CD8-positive, alpha-beta memory T cell (primary cell): Measurements from ENCODE around the gene FSHR. TPM values are rescaled to one million over a fixed set of nuclear protein-coding genes. Genes with fewer than 3 reads are reported as not detected.
A peak's percentile ranks its signal among the peaks of the same experiment; 100 is the strongest.

Experiments used
- CTCF ChIA-PET: fragments of 350-600 bp; sonication (Branson Sonifier 250); formaldehyde crosslinking; loops from one replicate; lab custom pipeline; 2021; ENCODE audit warnings: antibody characterized with exemption; lab: Charles Lee
- POLR2A ChIA-PET: fragments of 350-600 bp; sonication (Branson Sonifier 250); formaldehyde crosslinking; loops from one replicate; lab custom pipeline; 2021; ENCODE audit warnings: antibody characterized with exemption; lab: Charles Lee
- DNase-seq, 5 donors: peaks; one replicate each; pipeline versions ENCODE4 v3.0.0 to v3.0.0-alpha.2; 2020 to 2022; ENCODE audit warnings: mixed read lengths in 1 of 5
- H3K27ac ChIP-seq: one replicate; pipeline ENCODE4 v1.7.0; 2013; ENCODE audit warnings: low read depth, mild to moderate bottlenecking, low read length, moderate library complexity
- H3K27me3 ChIP-seq: 2 replicates; pipeline ENCODE4 v1.7.0; 2013; ENCODE audit warnings: low read length, mild to moderate bottlenecking; ENCODE audit not compliant: insufficient read depth, poor library complexity, severe bottlenecking
- H3K36me3 ChIP-seq: 2 replicates; pipeline ENCODE4 v1.7.0; 2013; ENCODE audit warnings: mild to moderate bottlenecking, low read length, moderate library complexity; ENCODE audit not compliant: insufficient read depth
- H3K4me1 ChIP-seq: 2 replicates; pipeline ENCODE4 v1.7.0; 2013; ENCODE audit warnings: mild to moderate bottlenecking, low read length, moderate library complexity; ENCODE audit not compliant: insufficient read depth
- H3K4me3 ChIP-seq: 2 replicates; pipeline ENCODE4 v1.7.0; 2013; ENCODE audit warnings: mild to moderate bottlenecking, low read length
- H3K9me3 ChIP-seq: 2 replicates; pipeline ENCODE4 v1.7.0; 2013; ENCODE audit warnings: mild to moderate bottlenecking, low read length
- H3K27ac Mint-ChIP-seq, 8 donors: one replicate each; pipeline ENCODE4 v1.8.0; 2020 to 2021; ENCODE audit warnings: mixed read lengths in 8 of 8, mild to moderate bottlenecking in 6 of 8, inconsistent platforms in 3 of 8, moderate library complexity in 3 of 8
- H3K27me3 Mint-ChIP-seq, 2 donors: one replicate each; pipeline ENCODE4 v1.8.0; 2020 to 2021; ENCODE audit warnings: mixed read lengths in 2 of 2, mild to moderate bottlenecking in 1 of 2, moderate library complexity in 1 of 2
- H3K36me3 Mint-ChIP-seq, 3 donors: one replicate each; pipeline ENCODE4 v1.8.0; 2020 to 2021; ENCODE audit warnings: mixed read lengths in 3 of 3, inconsistent platforms in 1 of 3, mild to moderate bottlenecking in 1 of 3
- H3K4me1 Mint-ChIP-seq, 3 donors: one replicate each; pipeline ENCODE4 v1.8.0; 2020 to 2021; ENCODE audit warnings: mixed read lengths in 3 of 3, inconsistent platforms in 1 of 3, mild to moderate bottlenecking in 1 of 3
- H3K4me3 Mint-ChIP-seq, 7 donors: one replicate each; pipeline ENCODE4 v1.8.0; 2020 to 2021; ENCODE audit warnings: mixed read lengths in 7 of 7, mild to moderate bottlenecking in 6 of 7, moderate library complexity in 4 of 7, inconsistent platforms in 2 of 7
- H3K9me3 Mint-ChIP-seq, 5 donors: one replicate each; pipeline ENCODE4 v1.8.0; 2020 to 2022; ENCODE audit warnings: mixed read lengths in 5 of 5, mild to moderate bottlenecking in 3 of 5, moderate library complexity in 2 of 5, inconsistent platforms in 1 of 5
- polyA plus RNA-seq: library from polyadenylated mRNA; unstranded; fragments of 300-500 nt; fragmentation: Illumina TruSeq; gene quantifications from one replicate; pipeline ENCODE4 v1.2.3, GENCODE V29; 2021
- total RNA-seq, 2 experiments: library from RNA; stranded (reverse); gene quantifications; one replicate each; pipeline ENCODE4 v1.2.3, GENCODE V29; 2021

The FSHR gene
- total and polyA plus RNA-seq, 3 experiments from 2014 or later = not detected

DNA sequence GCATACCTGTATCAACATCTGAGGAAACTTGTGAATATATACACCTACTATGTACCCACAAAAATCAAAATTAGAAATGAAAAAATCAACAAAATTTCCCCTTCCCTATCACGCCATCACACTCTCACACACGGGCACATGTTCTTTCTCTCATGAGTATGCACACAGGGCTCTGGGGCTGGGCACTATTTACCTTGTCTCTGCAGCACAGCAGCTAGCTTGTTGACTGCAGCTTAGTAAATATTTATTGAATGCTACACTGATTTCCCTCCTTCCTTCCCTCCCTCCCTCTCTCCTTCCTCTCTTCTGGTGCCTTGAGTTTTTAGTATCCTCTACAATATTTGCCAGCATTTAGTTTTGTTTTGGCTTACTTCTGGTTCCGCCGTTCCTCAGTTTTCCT is 216.1 kb downstream of the FSHR start:
- Mint-ChIP-seq H3K4me3 (no peak overlapping the region), H3K4me1 (no peaks in the 10 kb centered on the region), H3K27ac (no peak overlapping the region), H3K36me3 (no peaks in the 10 kb centered on the region), H3K27me3 (no peaks in the 10 kb centered on the region), H3K9me3 (peaks cover 0 to 3% (median 0%) of the 10 kb centered on the region in 5 donors)
- Histone ChIP-seq H3K4me3 (no peak overlapping the region), H3K9me3 (no peaks in the 10 kb centered on the region), H3K27me3 (no peaks in the 10 kb centered on the region), H3K4me1 (no peaks in the 10 kb centered on the region), H3K36me3 (no peaks in the 10 kb centered on the region), H3K27ac (no peak overlapping the region)
- POLR2A ChIA-PET = no interaction called here
- no peak for DNase-seq
- CTCF ChIA-PET = no interaction called here

DNA sequence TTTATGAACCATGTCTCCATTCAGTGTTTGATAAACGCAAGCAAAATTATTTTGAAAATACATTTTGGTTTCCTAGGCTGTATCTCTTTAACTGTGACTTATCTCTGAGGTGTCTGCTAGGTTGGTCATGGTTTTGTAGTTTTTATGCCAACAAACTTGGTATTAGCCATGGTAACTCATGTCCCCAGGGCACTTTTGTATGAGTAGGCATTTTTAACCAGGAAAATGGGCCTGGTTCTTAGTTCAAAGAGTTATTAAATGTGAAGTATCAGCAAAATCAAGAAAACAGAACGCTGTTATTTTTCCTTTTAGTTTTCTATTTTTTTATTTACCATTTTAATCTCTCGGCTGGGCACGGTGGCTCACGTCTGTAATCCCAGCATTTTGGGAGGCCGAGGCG is 219.5 kb downstream of the FSHR start:
- Mint-ChIP-seq H3K4me3 (no peak overlapping the region), H3K27me3 (no peaks in the 10 kb centered on the region), H3K27ac (no peak overlapping the region), H3K4me1 (no peaks in the 10 kb centered on the region), H3K9me3 (peaks cover 0 to 3% (median 0%) of the 10 kb centered on the region in 5 donors), H3K36me3 (no peaks in the 10 kb centered on the region)
- Histone ChIP-seq H3K27ac (no peak overlapping the region), H3K9me3 (no peaks in the 10 kb centered on the region), H3K4me1 (no peaks in the 10 kb centered on the region), H3K4me3 (no peak overlapping the region), H3K27me3 (no peaks in the 10 kb centered on the region), H3K36me3 (no peaks in the 10 kb centered on the region)
- ChIA-PET CTCF (no interaction called here), POLR2A (no interaction called here)
- no peak for DNase-seq

DNA sequence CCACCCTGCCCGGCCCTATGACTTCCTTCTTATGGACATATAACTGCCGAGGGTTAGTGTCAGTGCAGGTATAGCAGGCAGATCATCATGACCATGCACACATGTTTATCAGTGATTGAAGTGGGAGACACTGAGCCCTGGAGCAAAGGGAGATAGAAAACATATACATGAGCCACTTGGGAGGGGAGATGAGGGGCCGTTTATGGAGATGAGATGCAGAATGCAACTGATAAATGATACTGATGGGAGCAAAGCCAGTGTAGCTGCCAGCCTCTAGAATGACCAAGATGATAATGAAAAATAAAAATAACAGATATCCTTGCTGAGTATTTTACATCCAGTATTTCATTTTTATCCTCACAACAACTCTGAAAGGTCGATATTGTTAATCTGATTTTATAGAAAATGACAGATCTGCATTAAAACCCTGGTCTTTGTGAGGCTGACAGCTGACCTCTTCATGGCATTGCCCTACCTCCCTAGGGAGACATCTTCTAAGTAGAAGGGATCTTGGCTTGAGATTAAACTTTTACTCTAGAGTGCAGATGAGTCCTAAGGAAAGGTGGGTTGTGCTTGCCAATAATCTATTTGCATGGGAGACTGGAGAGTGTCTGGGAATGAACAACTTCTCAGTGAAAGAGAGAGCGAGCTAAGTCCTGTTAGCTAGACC is 220.4 kb downstream of the FSHR start:
- no peaks in the 10 kb centered on the region for H3K27me3 Mint-ChIP-seq
- CTCF ChIA-PET = no interaction called here
- H3K4me3 Mint-ChIP-seq = no peak overlapping the region
- peaks cover 0 to 3% (median 0%) of the 10 kb centered on the region in 5 donors for H3K9me3 Mint-ChIP-seq
- Histone ChIP-seq H3K4me1 (no peaks in the 10 kb centered on the region), H3K4me3 (no peak overlapping the region), H3K27ac (no peak overlapping the region), H3K36me3 (no peaks in the 10 kb centered on the region), H3K9me3 (no peaks in the 10 kb centered on the region), H3K27me3 (no peaks in the 10 kb centered on the region)
- no peaks in the 10 kb centered on the region for H3K4me1 Mint-ChIP-seq
- POLR2A ChIA-PET = no interaction called here
- no peak for DNase-seq
- no peak overlapping the region for H3K27ac Mint-ChIP-seq
- no peaks in the 10 kb centered on the region for H3K36me3 Mint-ChIP-seq

GRCh38 chr2:48932667-48933066 is 221.6 kb downstream of the FSHR start:
- Histone ChIP-seq H3K36me3 (no peaks in the 10 kb centered on the region), H3K27ac (no peak overlapping the region), H3K4me3 (no peak overlapping the region), H3K9me3 (no peaks in the 10 kb centered on the region), H3K27me3 (no peaks in the 10 kb centered on the region), H3K4me1 (no peaks in the 10 kb centered on the region)
- DNase-seq = no peak
- H3K9me3 Mint-ChIP-seq = peaks cover 0 to 3% (median 0%) of the 10 kb centered on the region in 5 donors
- no peak overlapping the region for H3K4me3 Mint-ChIP-seq
- POLR2A ChIA-PET = no interaction called here
- CTCF ChIA-PET = no interaction called here
- H3K4me1 Mint-ChIP-seq = no peaks in the 10 kb centered on the region
- no peaks in the 10 kb centered on the region for H3K36me3 Mint-ChIP-seq
- H3K27ac Mint-ChIP-seq = peak overlapping the region in 1 of 8 donors; percentile 11
- H3K27me3 Mint-ChIP-seq = no peaks in the 10 kb centered on the region

DNA sequence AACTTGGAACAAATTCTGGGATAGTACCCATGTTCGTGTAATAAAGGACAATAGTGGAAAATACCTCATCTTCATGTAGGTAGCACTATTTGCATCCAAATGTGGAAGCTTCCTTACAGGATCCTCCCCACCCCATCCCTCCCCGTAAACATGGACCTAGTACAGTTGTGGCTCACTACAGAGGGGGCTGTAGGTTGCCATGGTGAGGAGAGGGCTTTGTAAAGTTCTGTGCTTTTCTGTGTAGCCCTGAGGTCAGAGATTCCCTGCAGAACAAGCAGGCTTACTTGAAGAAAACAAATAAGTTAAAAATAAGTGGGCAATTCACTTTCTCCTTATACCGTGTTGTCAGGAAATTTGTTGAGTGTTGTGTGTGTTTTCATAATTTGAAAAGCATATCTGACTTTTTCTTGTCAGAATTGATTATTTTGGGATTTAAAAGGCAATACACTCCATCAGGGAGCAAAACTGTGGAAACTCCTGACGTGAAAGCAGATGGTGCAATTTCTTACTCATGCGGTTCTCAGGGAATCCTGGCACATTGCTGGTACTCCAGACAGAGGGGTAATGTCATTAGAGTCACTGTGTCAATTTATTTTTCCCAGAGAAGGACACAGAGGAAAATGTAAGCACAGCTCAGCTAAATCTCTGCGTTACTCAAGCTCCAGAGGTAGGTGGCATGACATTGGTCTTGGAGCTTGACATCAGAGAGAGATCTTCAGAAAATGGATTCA is 224.6 kb downstream of the FSHR start:
- Mint-ChIP-seq H3K4me3 (no peak overlapping the region), H3K9me3 (peaks cover 0 to 10% (median 3%) of the 10 kb centered on the region in 5 donors), H3K36me3 (no peaks in the 10 kb centered on the region), H3K27ac (no peak overlapping the region), H3K27me3 (no peaks in the 10 kb centered on the region), H3K4me1 (no peaks in the 10 kb centered on the region)
- Histone ChIP-seq H3K4me1 (no peaks in the 10 kb centered on the region), H3K9me3 (no peaks in the 10 kb centered on the region), H3K36me3 (no peaks in the 10 kb centered on the region), H3K4me3 (no peak overlapping the region), H3K27me3 (no peaks in the 10 kb centered on the region), H3K27ac (no peak overlapping the region)
- no peak for DNase-seq
- ChIA-PET POLR2A (no interaction called here), CTCF (no interaction called here)

DNA sequence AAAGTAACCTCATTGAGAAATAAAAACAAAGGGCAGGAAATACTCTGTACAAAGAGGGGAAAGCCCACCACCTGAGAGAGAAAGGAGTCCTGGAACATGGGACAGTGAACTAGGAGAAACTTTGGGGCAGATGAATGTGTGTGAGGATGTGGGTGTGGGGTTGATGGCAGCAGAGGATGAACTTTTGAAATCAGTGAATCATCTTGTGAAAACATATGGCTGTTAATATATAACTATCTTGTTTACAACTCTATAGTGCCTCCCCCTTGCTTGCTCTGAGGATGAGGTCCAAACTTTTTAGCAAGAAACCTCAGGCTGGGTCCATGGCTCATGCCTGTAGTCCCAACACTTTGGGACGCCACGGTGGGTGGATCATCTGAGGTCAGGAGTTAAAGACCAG is 227.0 kb downstream of the FSHR start:
- no peaks in the 10 kb centered on the region for H3K27me3 ChIP-seq
- Mint-ChIP-seq H3K27me3 (no peaks in the 10 kb centered on the region), H3K4me1 (no peaks in the 10 kb centered on the region), H3K27ac (no peak overlapping the region), H3K4me3 (no peak overlapping the region), H3K9me3 (peaks cover 0 to 9% (median 3%) of the 10 kb centered on the region in 5 donors), H3K36me3 (no peaks in the 10 kb centered on the region)
- H3K36me3 ChIP-seq = no peaks in the 10 kb centered on the region
- no peak overlapping the region for H3K4me3 ChIP-seq
- POLR2A ChIA-PET = no interaction called here
- H3K27ac ChIP-seq = no peak overlapping the region
- no peak for DNase-seq
- H3K9me3 ChIP-seq = no peaks in the 10 kb centered on the region
- CTCF ChIA-PET = no interaction called here
- H3K4me1 ChIP-seq = no peaks in the 10 kb centered on the region

DNA sequence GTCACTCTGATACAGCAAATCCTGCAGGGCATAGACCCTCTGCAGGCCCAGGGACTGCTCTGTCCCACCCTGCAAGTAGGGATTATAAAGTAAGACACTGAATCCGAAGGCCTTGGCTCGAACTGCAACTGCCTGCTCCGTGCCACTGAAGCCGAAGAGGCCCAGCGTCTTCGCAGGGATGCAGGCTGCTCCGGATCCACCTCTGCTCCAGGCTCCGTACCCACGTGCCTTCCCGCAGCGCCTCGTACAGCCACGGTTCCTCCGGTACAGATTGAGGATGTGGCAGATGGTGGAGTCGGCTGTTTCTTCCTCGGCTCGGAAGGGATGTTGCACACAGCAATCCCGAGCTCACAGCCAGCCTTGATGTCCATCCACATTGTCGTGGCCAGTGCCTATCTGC is 238.4 kb downstream of the FSHR start:
- Mint-ChIP-seq H3K9me3 (peaks cover 0 to 7% (median 1%) of the 10 kb centered on the region in 5 donors), H3K27me3 (no peaks in the 10 kb centered on the region), H3K36me3 (no peaks in the 10 kb centered on the region), H3K4me1 (no peaks in the 10 kb centered on the region), H3K27ac (no peak overlapping the region), H3K4me3 (no peak overlapping the region)
- ChIA-PET CTCF (no interaction called here), POLR2A (no interaction called here)
- H3K9me3 ChIP-seq = no peaks in the 10 kb centered on the region
- no peaks in the 10 kb centered on the region for H3K36me3 ChIP-seq
- H3K27ac ChIP-seq = no peak overlapping the region
- no peaks in the 10 kb centered on the region for H3K27me3 ChIP-seq
- no peak for DNase-seq
- no peaks in the 10 kb centered on the region for H3K4me1 ChIP-seq
- H3K4me3 ChIP-seq = no peak overlapping the region

DNA sequence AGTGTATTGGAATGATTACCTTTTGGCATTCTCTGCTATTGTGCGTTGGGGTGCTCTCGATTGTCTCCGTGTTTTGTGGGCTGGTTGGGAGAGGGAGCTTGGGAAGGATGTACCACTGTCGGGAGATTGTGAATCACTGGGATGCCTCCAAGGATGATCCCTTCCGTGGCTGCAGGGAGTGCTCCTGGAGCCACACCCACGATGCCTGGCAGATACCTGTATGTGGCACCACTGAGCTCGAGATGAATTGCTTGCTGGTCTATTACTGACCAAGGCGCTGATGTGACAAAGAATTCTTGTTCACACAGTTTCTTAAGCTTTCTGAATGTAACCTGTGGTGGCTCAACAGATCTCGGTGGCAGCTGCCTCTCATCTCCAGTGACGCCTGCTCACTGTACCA is 239.1 kb downstream of the FSHR start:
- POLR2A ChIA-PET = no interaction called here
- CTCF ChIA-PET = no interaction called here
- no peaks in the 10 kb centered on the region for H3K4me1 ChIP-seq
- Mint-ChIP-seq H3K9me3 (peaks cover 0 to 7% (median 1%) of the 10 kb centered on the region in 5 donors), H3K27ac (no peak overlapping the region), H3K36me3 (no peaks in the 10 kb centered on the region), H3K27me3 (no peaks in the 10 kb centered on the region), H3K4me3 (no peak overlapping the region), H3K4me1 (no peaks in the 10 kb centered on the region)
- H3K4me3 ChIP-seq = no peak overlapping the region
- H3K27ac ChIP-seq = no peak overlapping the region
- no peaks in the 10 kb centered on the region for H3K27me3 ChIP-seq
- no peaks in the 10 kb centered on the region for H3K9me3 ChIP-seq
- DNase-seq = no peak
- H3K36me3 ChIP-seq = no peaks in the 10 kb centered on the region
